22Rv1 (cell line): ENCODE results near the gene CFAP65.
A peak's percentile ranks its signal among the peaks of the same experiment; 100 is the strongest.

Experiments used
- H3K27ac ChIP-seq: fragments of 450-650 bp; 2 replicates; pipeline ENCODE4 v1.5.1; 2017
- ZFX ChIP-seq: fragments of 450-650 bp; IDR thresholded peaks from 2 replicates; pipeline ENCODE4 v1.6.1; 2017; ENCODE audit warnings: antibody characterized with exemption, borderline replicate concordance
- TF ChIP-seq, protein P1 (sequence below): fragments of 450-650 bp; IDR thresholded peaks from 2 replicates; pipeline ENCODE4 v1.5.1; 2017; ENCODE audit warnings: mild to moderate bottlenecking

The CFAP65 gene

GRCh38 chr2:219031005-219031738 lies 10.1 kb downstream of the CFAP65 start:
- no peak for TF ChIP-seq ZFX
- TF ChIP-seq, protein P1, sequence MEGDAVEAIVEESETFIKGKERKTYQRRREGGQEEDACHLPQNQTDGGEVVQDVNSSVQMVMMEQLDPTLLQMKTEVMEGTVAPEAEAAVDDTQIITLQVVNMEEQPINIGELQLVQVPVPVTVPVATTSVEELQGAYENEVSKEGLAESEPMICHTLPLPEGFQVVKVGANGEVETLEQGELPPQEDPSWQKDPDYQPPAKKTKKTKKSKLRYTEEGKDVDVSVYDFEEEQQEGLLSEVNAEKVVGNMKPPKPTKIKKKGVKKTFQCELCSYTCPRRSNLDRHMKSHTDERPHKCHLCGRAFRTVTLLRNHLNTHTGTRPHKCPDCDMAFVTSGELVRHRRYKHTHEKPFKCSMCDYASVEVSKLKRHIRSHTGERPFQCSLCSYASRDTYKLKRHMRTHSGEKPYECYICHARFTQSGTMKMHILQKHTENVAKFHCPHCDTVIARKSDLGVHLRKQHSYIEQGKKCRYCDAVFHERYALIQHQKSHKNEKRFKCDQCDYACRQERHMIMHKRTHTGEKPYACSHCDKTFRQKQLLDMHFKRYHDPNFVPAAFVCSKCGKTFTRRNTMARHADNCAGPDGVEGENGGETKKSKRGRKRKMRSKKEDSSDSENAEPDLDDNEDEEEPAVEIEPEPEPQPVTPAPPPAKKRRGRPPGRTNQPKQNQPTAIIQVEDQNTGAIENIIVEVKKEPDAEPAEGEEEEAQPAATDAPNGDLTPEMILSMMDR: no peak
- no peak overlapping the region for H3K27ac ChIP-seq

DNA sequence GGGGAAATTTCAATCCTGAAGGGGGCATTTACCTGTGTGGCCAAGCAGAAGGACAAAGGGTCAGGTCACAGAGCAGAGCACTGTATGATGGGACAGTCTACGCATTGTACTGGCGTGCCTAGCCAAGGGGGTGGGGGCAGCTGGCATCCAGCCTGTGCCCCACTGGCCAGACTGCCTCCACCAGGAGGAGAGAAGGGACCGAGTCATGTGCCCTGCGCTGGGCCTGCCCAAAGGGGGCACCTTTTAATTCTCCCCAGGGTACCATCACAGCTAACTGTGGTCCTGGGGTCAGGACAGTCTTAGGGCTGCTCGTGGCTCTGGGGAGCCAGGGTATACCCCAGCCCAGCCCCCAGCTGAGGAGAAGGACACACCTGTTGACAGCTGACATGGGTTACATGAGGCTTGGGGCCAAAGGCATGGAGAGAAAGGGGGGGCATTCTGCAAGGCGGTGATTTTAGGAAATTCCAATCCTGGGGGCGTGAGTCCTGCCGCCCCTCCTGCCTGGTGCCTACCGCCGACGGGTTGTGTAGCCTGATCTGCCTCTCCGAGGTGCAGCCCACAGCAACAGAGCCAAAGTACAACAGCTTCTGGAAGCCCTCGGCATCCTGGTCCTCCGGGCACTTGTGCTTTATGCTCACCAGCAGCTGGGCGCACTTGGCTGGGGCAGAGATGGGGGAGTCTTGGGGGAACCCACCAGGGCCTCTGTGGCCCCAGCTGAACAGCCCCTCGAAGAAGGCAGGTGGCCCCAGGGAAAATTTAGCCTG lies 11.0 kb downstream of the CFAP65 start:
- no peak for TF ChIP-seq ZFX
- TF ChIP-seq, protein P1: no peak
- H3K27ac ChIP-seq: no peak overlapping the region

- H3K27ac ChIP-seq: no peak overlapping the region
These were observed 11.5 kb downstream of the CFAP65 start for GRCh38 chr2:219029829-219030165.

GRCh38 chr2:219028996-219029828 lies 12.1 kb downstream of the CFAP65 start:
- no peak for TF ChIP-seq ZFX
- TF ChIP-seq, protein P1: no peak
- no peak overlapping the region for H3K27ac ChIP-seq

More at GRCh38 chr2:219029829-219030165, 11.5 kb downstream of the CFAP65 start:
- TF ChIP-seq, protein P1: peak; percentile 96
- TF ChIP-seq ZFX: no peak

GRCh38 chr2:219028141-219028540 lies 13.2 kb downstream of the CFAP65 start:
- TF ChIP-seq, protein P1: no peak
- TF ChIP-seq ZFX: no peak
- no peak overlapping the region for H3K27ac ChIP-seq

DNA sequence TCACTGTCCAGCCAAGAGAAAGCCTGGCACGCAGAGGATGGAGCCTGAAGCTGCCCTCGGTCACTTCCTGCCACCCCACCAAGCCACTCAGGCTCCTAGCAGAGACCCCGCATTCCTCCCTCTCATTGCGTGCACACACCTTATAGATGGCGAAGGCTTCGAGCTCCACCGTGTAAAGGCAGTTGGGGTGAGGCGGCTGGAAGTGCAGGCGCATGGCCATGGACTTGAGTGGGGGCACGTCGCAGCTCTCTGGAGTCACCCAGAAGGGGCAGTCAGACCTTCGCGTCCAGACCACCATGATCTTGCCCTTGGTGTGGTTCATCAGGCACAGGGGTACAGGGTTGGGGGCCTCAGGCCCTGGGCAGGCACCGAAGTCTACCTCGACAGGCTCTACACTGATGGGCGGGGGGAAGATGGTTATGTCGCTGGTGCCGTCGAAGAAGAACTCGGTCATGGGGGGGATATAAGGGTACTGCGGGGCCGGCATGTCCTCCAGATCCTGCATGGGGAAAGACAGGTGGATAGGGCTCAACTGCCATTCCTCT lies 13.7 kb downstream of the CFAP65 start:
- TF ChIP-seq, protein P1: no peak
- no peak for TF ChIP-seq ZFX
- no peak overlapping the region for H3K27ac ChIP-seq
